Right cardiac atrium (tissue), 5 donors: ENCODE results near the gene CPXM1. TPM values are rescaled to one million over a fixed set of nuclear protein-coding genes. Genes with fewer than 3 reads are reported as not detected.
A peak's percentile ranks its signal among the peaks of the same experiment; 100 is the strongest.

Experiments
- ATAC-seq, 2 donors: fragments of 200-7000 bp; cut with Tn5 transposase; one replicate each; pipeline versions ENCODE4 v1.8.0 to v1.9.1; 2020; ENCODE audit warnings: moderate library complexity in 2 of 2, mild to moderate bottlenecking in 1 of 2
- DNase-seq, 3 donors: peaks; one replicate each; pipeline ENCODE4 v3.0.0-alpha.2; 2020
- H3K27ac ChIP-seq: one replicate; pipeline ENCODE4 v1.5.1; 2013; ENCODE audit warnings: mild to moderate bottlenecking, low read length, control low read depth, moderate library complexity
- H3K27me3 ChIP-seq: one replicate; pipeline ENCODE4 v1.6.1; 2013; ENCODE audit not compliant: control insufficient read depth, insufficient read depth
- H3K4me1 ChIP-seq: one replicate; pipeline ENCODE4 v1.6.1; 2013; ENCODE audit warnings: low read length; ENCODE audit not compliant: control insufficient read depth, insufficient read depth
- H3K4me3 ChIP-seq: one replicate; pipeline ENCODE4 v1.5.1; 2013; ENCODE audit warnings: low read length, control low read depth
- H3K9me3 ChIP-seq: one replicate; pipeline ENCODE4 v1.6.1; 2013; ENCODE audit warnings: low read length; ENCODE audit not compliant: control insufficient read depth
- WGBS: extraction: QIAGEN DNeasy Blood & Tissue Kit; methylation state at CpG from one replicate; pipeline ENCODE4 v1.1.7; 2013; 5-methylcytosine and 5-hydroxymethylcytosine counted together
- intact Hi-C, 4 donors: fragments of 100-400 bp; cut with DNase I; formaldehyde crosslinking; loops; one replicate each; pipeline versions ENCODE4 v1.11.0 to v1.14.0; 2022 to 2023
- polyA plus RNA-seq: library from polyadenylated mRNA; stranded (reverse); fragments of 200-250 nt; gene quantifications from one replicate; pipeline ENCODE4 v1.2.3, GENCODE V29; 2013
- total RNA-seq, 4 donors: library from RNA; stranded (reverse); fragmentation: NEBNext Ultra II Directional; extraction: Animal tissue kit (Norgen Biotek cat#: 25700); gene quantifications; one replicate each; pipeline ENCODE4 v1.2.1, GENCODE V29; 2021
- donor health status: healthy with polysubstance abuse.
- donor health status: DM: no; HTN: yes; CAD: no.
- donor health status: DM: no; HTN: no; CAD: no.
- donor health status: DM: no; HTN: yes; CAD: no; lungs with severe emphysema.
- donor health status: DM: yes; HTN: yes; CAD: no.

Gene CPXM1
- total and polyA plus RNA-seq, 5 donors: 0.53 to 3.0 (median 1.2) TPM

DNA sequence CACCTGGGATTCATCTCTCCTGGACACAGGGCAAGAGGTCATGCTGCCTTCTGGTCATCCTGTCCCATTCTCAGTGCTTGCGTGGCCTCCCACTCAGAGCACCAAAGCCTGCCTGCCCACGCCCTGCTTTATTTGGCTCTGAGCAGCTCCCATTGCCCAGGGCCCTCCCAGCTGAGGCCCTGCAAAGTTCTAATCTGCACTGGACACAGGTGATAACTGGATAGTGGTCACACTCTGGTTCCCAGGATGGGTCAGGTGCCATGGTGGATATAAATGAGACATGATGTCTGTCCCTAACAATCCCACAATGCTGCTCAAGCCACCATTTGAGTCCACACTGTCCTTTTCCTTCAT is 39.5 kb downstream of the CPXM1 start:
- intact Hi-C loops: no loop called here
- ATAC-seq (no peak), DNase-seq (no peak)
- H3K4me3 ChIP-seq: no peak overlapping the region
- WGBS: 98% methylated on average over 2 of the region's 2 CpGs
- H3K27me3 ChIP-seq: no peaks in the 10 kb centered on the region
- H3K9me3 ChIP-seq: no peaks in the 10 kb centered on the region
- no peak overlapping the region for H3K27ac ChIP-seq
- no peaks in the 10 kb centered on the region for H3K4me1 ChIP-seq

DNA sequence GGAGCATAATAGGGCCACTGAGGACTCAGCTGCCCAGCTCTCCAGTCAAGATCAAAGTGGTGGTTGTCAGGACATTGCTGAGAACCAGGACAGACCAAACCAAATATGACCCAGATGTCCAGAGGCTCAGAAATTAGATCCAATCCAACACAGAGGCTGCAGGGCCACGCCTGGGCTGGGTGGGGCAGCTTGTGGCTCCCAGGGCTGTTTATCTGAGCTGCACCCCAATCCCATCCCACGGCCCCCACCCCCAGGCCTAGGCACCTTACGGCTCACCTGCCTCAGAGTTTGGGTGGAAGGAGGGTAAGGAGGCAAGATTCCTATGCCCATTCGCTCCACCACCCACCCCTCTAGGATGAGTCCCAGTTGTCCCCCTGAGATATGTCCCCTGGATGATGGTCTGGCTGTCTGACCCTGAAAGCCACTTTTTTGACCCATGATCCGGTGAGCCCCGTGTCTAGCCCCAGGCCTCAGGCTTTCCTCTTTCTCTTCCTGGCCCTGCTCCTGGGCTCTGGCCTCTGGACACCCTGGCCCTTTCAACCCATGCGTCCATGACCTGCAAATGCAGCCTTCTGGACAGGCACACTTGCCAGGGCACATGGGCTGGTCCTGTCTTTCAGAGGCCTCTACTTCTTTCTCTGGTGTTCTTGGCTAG is 40.0 kb downstream of the CPXM1 start:
- intact Hi-C loops: no loop called here
- Histone ChIP-seq H3K4me1 (no peaks in the 10 kb centered on the region), H3K4me3 (no peak overlapping the region), H3K27me3 (no peaks in the 10 kb centered on the region), H3K27ac (no peak overlapping the region), H3K9me3 (no peaks in the 10 kb centered on the region)
- WGBS: 81% methylated on average over 7 of the region's 7 CpGs
- ATAC-seq: no peak
- DNase-seq: no peak

GRCh38 chr20:2759603-2760296 is 40.7 kb downstream of the CPXM1 start:
- 64% methylated on average over 19 of the region's 19 CpGs for WGBS
- intact Hi-C loops: loop anchor here in 1 of 4 donors (10.0 kb wide), 1 partner anchor 95 kb away; no protein-coding TSS in a partner anchor
- Histone ChIP-seq H3K27me3 (no peaks in the 10 kb centered on the region), H3K4me3 (no peak overlapping the region), H3K9me3 (no peaks in the 10 kb centered on the region), H3K27ac (no peak overlapping the region), H3K4me1 (no peaks in the 10 kb centered on the region)
- DNase-seq (no peak), ATAC-seq (no peak)

- H3K27ac ChIP-seq: no peak overlapping the region
- no peaks in the 10 kb centered on the region for H3K9me3 ChIP-seq
- no peak overlapping the region for H3K4me3 ChIP-seq
- DNase-seq (peak in 1 of 3 donors; percentile 53), ATAC-seq (no peak)
- H3K4me1 ChIP-seq: no peaks in the 10 kb centered on the region
- intact Hi-C loops: loop anchor here in 1 of 4 donors (10.0 kb wide), 1 partner anchor 96 kb away; no protein-coding TSS in a partner anchor
- H3K27me3 ChIP-seq: no peaks in the 10 kb centered on the region
- 84% methylated on average over 10 of the region's 10 CpGs for WGBS
Observed at GRCh38 chr20:2759143-2759542, 41.3 kb downstream of the CPXM1 start.

DNA sequence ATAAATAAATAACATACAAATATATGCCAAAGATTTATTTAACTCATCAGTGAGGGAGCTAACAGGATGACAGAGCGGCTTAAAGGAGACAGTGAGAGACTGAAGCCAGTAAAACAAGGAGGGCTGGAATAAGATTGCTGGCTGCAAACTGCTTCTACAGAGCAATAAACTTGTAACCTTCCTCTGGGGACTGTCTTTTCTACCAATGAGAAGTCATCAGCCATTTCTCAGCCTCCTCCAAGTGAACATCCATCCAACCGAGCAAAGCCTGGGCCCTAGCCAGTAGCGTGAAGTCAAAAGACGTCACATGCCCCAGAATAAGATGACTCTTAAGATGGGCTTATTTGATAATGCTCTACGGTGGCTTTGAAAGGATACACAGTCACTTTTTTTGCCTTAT is 42.5 kb downstream of the CPXM1 start:
- Histone ChIP-seq H3K4me1 (no peaks in the 10 kb centered on the region), H3K4me3 (no peak overlapping the region), H3K27ac (no peak overlapping the region), H3K9me3 (no peaks in the 10 kb centered on the region), H3K27me3 (no peaks in the 10 kb centered on the region)
- DNase-seq: no peak
- WGBS: 52% methylated on average over 5 of the region's 5 CpGs
- intact Hi-C loops: loop anchor here in 1 of 4 donors (10.0 kb wide), 1 partner anchor 97 kb away; no protein-coding TSS in a partner anchor
- ATAC-seq: no peak

DNA sequence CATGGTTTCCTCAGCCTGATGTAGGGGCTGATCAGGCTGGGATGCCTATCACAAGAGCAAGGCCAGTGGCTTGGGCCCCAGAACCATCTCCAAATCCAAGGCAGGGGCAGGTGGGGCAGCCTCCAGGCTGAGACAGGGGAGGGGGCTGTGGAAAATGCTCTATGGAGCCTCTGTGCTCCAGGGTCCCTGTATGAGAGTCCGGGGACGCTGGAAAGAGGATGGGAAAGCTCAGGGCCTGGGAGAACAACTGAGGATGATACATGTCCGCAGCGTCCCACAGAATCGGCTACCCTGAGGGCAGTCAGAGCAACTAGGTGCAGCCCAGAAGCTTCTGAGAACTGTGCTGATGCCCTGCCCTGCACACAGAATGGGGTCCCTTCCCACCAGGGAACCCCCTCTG is 43.4 kb downstream of the CPXM1 start:
- no peaks in the 10 kb centered on the region for H3K9me3 ChIP-seq
- 94% methylated on average over 5 of the region's 5 CpGs for WGBS
- intact Hi-C loops: loop anchor here in 1 of 4 donors (10.0 kb wide), 1 partner anchor 98 kb away; no protein-coding TSS in a partner anchor
- no peaks in the 10 kb centered on the region for H3K27me3 ChIP-seq
- no peak for ATAC-seq
- no peak overlapping the region for H3K4me3 ChIP-seq
- DNase-seq: no peak
- no peak overlapping the region for H3K27ac ChIP-seq
- no peaks in the 10 kb centered on the region for H3K4me1 ChIP-seq

DNA sequence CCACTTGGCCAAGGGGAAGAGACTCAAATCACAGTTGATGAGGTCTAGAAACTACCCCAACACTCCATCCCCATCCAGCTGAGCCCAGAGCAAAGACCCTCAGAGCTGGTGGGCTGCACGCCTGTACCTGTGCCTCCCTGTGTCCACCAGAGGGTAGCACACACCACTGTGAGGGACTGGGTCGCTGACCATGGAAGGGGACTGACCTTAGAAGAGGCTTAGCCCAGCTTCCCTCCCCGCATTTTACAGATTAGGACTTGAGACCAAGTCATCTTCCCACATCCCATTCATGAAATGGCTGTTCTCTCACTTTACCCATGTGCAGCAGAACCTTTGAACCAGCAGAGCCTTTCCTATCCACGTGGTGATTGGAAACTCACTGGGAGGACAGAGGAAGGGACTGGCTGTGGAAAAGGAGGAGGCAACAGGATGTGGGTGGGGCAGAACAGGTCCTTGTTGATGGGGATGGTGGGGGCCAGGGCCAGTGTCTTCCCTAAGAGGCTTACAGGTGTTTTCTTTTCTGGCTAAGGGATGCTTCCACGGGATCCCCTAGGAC is 44.3 kb downstream of the CPXM1 start:
- WGBS: 48% methylated on average over 5 of the region's 5 CpGs
- Histone ChIP-seq H3K27me3 (no peaks in the 10 kb centered on the region), H3K4me3 (no peak overlapping the region), H3K27ac (no peak overlapping the region), H3K4me1 (no peaks in the 10 kb centered on the region), H3K9me3 (no peaks in the 10 kb centered on the region)
- peak in 1 of 2 donors; percentile 28 for ATAC-seq
- DNase-seq: no peak
- intact Hi-C loops: loop anchor here in 1 of 4 donors (10.0 kb wide), 1 partner anchor 99 kb away; no protein-coding TSS in a partner anchor

- intact Hi-C loops: loop anchor here in 1 of 4 donors (10.0 kb wide), 1 partner anchor 99 kb away; no protein-coding TSS in a partner anchor
- no peaks in the 10 kb centered on the region for H3K4me1 ChIP-seq
- H3K4me3 ChIP-seq: no peak overlapping the region
- no peak for ATAC-seq
- H3K27ac ChIP-seq: no peak overlapping the region
- no peaks in the 10 kb centered on the region for H3K27me3 ChIP-seq
- peak in 1 of 3 donors; percentile 47 for DNase-seq
- 54% methylated on average over 18 of the region's 18 CpGs for WGBS
- H3K9me3 ChIP-seq: no peaks in the 10 kb centered on the region
Observed at GRCh38 chr20:2755451-2756055, 44.9 kb downstream of the CPXM1 start.

GRCh38 chr20:2754424-2754823 is 46.0 kb downstream of the CPXM1 start:
- no peaks in the 10 kb centered on the region for H3K27me3 ChIP-seq
- no peaks in the 10 kb centered on the region for H3K9me3 ChIP-seq
- ATAC-seq: no peak
- no peak overlapping the region for H3K27ac ChIP-seq
- intact Hi-C loops: loop anchor here in 1 of 4 donors (10.0 kb wide), 1 partner anchor 100 kb away; no protein-coding TSS in a partner anchor
- no peak overlapping the region for H3K4me3 ChIP-seq
- 83% methylated on average over 2 of the region's 2 CpGs for WGBS
- no peak for DNase-seq
- no peaks in the 10 kb centered on the region for H3K4me1 ChIP-seq

GRCh38 chr20:2753461-2754040 is 46.9 kb downstream of the CPXM1 start:
- WGBS: 85% methylated on average over 6 of the region's 6 CpGs
- no peak overlapping the region for H3K4me3 ChIP-seq
- no peak for DNase-seq
- no peaks in the 10 kb centered on the region for H3K27me3 ChIP-seq
- no peak for ATAC-seq
- no peak overlapping the region for H3K27ac ChIP-seq
- H3K9me3 ChIP-seq: no peaks in the 10 kb centered on the region
- H3K4me1 ChIP-seq: no peaks in the 10 kb centered on the region
- intact Hi-C loops: loop anchor here in 1 of 4 donors (10.0 kb wide), 1 partner anchor 101 kb away; no protein-coding TSS in a partner anchor
